Progenitor cell of endocrine pancreas (in vitro differentiated cells): ENCODE results near the gene TACC3. TPM values are rescaled to one million over a fixed set of nuclear protein-coding genes. Genes with fewer than 3 reads are reported as not detected.

Source experiments
- DNase-seq: peaks from one replicate; pipeline ENCODE4 v3.0.0; 2021; ENCODE audit warnings: low spot score; ENCODE audit not compliant: unreplicated experiment
- H3K27ac Mint-ChIP-seq: 2 replicates; pipeline ENCODE4 v1.8.0; 2021; ENCODE audit warnings: mild to moderate bottlenecking, moderate library complexity, mixed read lengths
- H3K27me3 Mint-ChIP-seq: 2 replicates; pipeline ENCODE4 v1.8.0; 2021; ENCODE audit warnings: mixed read lengths
- H3K36me3 Mint-ChIP-seq: 2 replicates; pipeline ENCODE4 v1.8.0; 2022; ENCODE audit warnings: mixed read lengths; ENCODE audit not compliant: insufficient read depth
- H3K4me1 Mint-ChIP-seq: 2 replicates; pipeline ENCODE4 v1.8.0; 2021; ENCODE audit warnings: low read depth, mixed read lengths
- H3K4me3 Mint-ChIP-seq: 2 replicates; pipeline ENCODE4 v1.8.0; 2021; ENCODE audit warnings: low read depth, mild to moderate bottlenecking, moderate library complexity, mixed read lengths
- H3K9me3 Mint-ChIP-seq: 2 replicates; pipeline ENCODE4 v1.8.0; 2021; ENCODE audit warnings: low read depth, mixed read lengths
- CTCF ChIP-seq: fragments of 200-600 bp; sonication (generic); IDR thresholded peaks from one replicate; pipeline ENCODE4 v1.5.0; 2021; ENCODE audit warnings: antibody characterized with exemption, mild to moderate bottlenecking; ENCODE audit not compliant: unreplicated experiment
- total RNA-seq: library from RNA; stranded (reverse); gene quantifications from 2 replicates; pipeline ENCODE4 v1.2.1, GENCODE V29; 2021

Gene TACC3
- total RNA-seq, 1 donor from 2014 or later: 56.2 TPM

DNA sequence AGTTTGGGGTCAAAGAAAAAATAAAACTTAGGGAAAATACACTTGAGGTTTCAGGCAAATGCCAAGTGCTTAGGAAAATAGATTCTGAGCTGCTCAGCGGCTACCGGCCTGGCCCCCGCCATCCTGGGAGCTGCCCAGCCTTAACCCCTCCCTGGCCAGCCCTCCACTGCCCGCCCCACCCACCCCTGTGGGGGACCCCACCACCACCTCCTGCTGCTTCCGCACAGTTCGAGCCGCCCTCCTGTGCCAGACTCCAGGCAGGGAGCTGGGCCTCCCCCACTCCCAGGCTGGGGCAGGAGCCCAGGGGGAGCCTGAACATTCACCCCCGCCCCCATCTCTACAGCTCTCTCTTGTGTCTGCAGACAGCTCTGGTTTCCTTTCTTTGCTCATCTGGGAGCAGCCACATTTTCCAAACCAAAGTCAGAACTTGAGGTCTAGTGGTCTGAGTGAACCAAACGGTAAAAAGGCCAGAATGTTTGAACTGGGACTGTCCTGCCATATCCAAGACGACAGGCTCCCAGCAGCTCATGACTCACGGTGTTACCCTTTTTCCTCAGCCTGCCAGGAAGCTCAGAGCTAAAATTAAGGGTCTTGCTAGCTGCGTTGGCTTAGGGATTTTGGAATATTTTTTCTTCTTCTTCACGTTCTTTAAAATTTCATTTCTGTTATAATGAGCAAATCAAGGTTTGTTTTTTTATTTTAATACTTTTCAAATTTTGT, 67.1 kb downstream of the TACC3 start:
- DNase-seq: no peak
- H3K9me3 Mint-ChIP-seq: no peaks in the 10 kb centered on the region
- H3K4me1 Mint-ChIP-seq: peaks cover 5% of the 10 kb centered on the region
- no peaks in the 10 kb centered on the region for H3K36me3 Mint-ChIP-seq
- H3K4me3 Mint-ChIP-seq: no peak overlapping the region
- H3K27me3 Mint-ChIP-seq: peaks cover 12% of the 10 kb centered on the region
- H3K27ac Mint-ChIP-seq: no peak overlapping the region
- TF ChIP-seq CTCF: no peak

DNA sequence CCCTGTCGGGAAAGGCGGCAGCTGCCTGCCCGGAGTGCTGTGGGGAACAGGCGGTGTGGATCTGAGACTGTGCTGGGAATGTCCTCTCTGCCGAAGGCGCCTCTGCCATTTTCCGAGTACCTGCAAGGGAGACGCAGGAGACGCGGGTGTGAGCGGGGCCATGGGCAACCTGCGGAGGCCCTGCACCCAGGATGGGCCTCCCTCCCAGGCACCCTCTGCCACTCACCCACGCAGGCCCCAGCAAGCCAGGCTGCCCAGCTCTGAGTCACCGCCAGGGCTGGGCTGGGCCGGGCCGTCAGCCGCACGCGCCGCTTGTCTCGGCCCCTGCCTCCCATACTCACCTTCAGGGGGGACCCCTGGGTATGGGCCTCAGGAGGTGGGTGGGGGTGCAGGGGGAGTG, 68.2 kb downstream of the TACC3 start:
- peaks cover 5% of the 10 kb centered on the region for H3K4me1 Mint-ChIP-seq
- DNase-seq: no peak
- TF ChIP-seq CTCF: no peak

GRCh38 chr4:1790005-1790404, 68.7 kb downstream of the TACC3 start:
- Mint-ChIP-seq H3K9me3 (no peaks in the 10 kb centered on the region), H3K4me1 (peaks cover 3% of the 10 kb centered on the region), H3K4me3 (no peak overlapping the region), H3K36me3 (no peaks in the 10 kb centered on the region), H3K27ac (peak overlapping the region; percentile 2), H3K27me3 (peaks cover 12% of the 10 kb centered on the region)
- no peak for TF ChIP-seq CTCF
- DNase-seq: no peak

More for the DNA sequence above, 68.2 kb downstream of the TACC3 start:
- Mint-ChIP-seq H3K27ac (no peak overlapping the region), H3K4me3 (no peak overlapping the region), H3K9me3 (no peaks in the 10 kb centered on the region), H3K27me3 (peaks cover 12% of the 10 kb centered on the region), H3K36me3 (no peaks in the 10 kb centered on the region)

GRCh38 chr4:1792158-1792831, 71.0 kb downstream of the TACC3 start:
- peak overlapping the region; percentile 64 for H3K4me3 Mint-ChIP-seq
- peak overlapping the region; percentile 89 for H3K27ac Mint-ChIP-seq
- peaks cover 13% of the 10 kb centered on the region for H3K4me1 Mint-ChIP-seq
- H3K27me3 Mint-ChIP-seq: peaks cover 12% of the 10 kb centered on the region
- H3K9me3 Mint-ChIP-seq: no peaks in the 10 kb centered on the region
- DNase-seq: no peak
- no peak for TF ChIP-seq CTCF
- no peaks in the 10 kb centered on the region for H3K36me3 Mint-ChIP-seq

DNA sequence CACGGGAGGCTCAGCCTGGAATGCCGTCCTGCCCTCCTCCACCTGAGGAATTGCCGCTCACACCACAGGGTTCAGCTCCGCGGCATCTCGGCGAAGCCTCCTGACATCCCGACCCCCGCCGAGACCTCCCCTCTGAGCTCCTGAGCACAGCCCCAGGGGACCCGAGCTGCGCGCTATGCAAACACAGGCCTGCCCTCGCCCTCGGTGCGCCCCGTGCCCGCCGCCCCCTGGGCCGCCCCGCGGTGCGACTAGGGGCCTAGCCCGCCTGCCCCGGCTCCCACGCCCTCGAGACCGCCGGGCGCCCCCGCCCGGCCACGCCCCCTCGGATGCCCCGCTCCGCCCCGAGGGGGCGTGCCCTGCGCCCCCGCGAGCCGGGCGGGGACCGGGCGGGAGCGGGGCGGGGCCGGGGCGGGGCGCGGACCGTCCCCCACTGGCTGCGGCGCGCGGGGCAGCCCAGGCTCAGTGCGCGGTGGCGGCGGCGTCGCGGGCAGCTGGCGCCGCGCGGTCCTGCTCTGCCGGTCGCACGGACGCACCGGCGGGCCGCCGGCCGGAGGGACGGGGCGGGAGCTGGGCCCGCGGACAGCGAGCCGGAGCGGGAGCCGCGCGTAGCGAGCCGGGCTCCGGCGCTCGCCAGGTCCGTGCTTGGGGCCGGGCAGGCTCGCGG, 71.6 kb downstream of the TACC3 start, which contains the start of gene FGFR3:
Gene FGFR3, plus strand, starts transcription at position 462 of the 664 bp plus-strand sequence. CDS start 642 bp downstream, outside the sequence.
- TF ChIP-seq CTCF: no peak
- Mint-ChIP-seq H3K36me3 (no peaks in the 10 kb centered on the region), H3K27me3 (peaks cover 12% of the 10 kb centered on the region), H3K4me3 (peak within 1 kb of the TSS; percentile 78), H3K4me1 (peaks cover 13% of the 10 kb centered on the region), H3K9me3 (no peaks in the 10 kb centered on the region), H3K27ac (peak within 1 kb of the TSS; percentile 89)
- peak; percentile 62 for DNase-seq
